ENCODE data around the gene TAC3. TPM values are rescaled to one million over a fixed set of nuclear protein-coding genes. Genes with fewer than 3 reads are reported as not detected.
"Not testable (repeated sequence)": the region's sequence is repeated elsewhere in the genome, so short reads cannot be mapped to it uniquely, and the experiment has no call there.

The TAC3 gene
- polyA plus RNA-seq, 4 donors: 3.4 to 8.9 (median 5.6) TPM

DNA sequence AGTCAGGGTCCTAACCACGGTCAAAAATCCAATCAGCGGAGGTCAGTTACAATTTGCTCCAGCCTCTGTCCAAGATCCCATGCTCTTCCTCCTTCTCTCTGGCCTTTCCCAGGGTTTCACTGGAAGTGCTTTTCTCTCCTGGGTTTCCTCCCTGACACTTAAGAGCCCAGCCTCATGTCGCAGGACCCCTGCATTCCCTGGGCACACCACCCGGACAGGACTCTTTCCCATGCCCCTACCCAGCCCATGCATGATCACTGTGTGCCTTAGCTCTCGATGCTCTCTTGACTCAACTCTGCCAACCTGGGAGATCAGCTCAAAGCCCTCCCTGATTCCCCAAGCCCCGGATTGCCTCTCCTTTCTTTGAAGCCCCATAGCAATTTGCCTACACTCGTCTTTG, 15.5 kb upstream of the TAC3 start:
- Histone ChIP-seq H3K9me3 (ENCODE audit: control insufficient read depth in 2 of 2, insufficient read depth in 1 of 2, low read depth in 1 of 2, low read length in 1 of 2) (no peaks in the 10 kb centered on the region), H3K27ac (ENCODE audit: low read depth in 1 of 3, low read length in 2 of 3) (no peak overlapping the region), H3K36me3 (ENCODE audit: control insufficient read depth in 3 of 3, insufficient read depth in 2 of 3, low read depth in 1 of 3, low read length in 3 of 3) (peaks cover 6 to 86% (median 40%) of the 10 kb centered on the region in 3 donors), H3K4me3 (ENCODE audit: low read depth in 1 of 3, low read length in 3 of 3) (no peak overlapping the region), H3K27me3 (ENCODE audit: control insufficient read depth in 3 of 3, insufficient read depth in 3 of 3, low read length in 3 of 3) (no peaks in the 10 kb centered on the region), H3K4me1 (ENCODE audit: control insufficient read depth in 3 of 3, insufficient read depth in 2 of 3, low read depth in 1 of 3, low read length in 2 of 3) (no peaks in the 10 kb centered on the region)
- no peak for FAIRE-seq
- no peak for DNase-seq
- 69 to 89% (median 84%) methylated on average over 7 of the region's 7 CpGs for WGBS, 3 donors

DNA sequence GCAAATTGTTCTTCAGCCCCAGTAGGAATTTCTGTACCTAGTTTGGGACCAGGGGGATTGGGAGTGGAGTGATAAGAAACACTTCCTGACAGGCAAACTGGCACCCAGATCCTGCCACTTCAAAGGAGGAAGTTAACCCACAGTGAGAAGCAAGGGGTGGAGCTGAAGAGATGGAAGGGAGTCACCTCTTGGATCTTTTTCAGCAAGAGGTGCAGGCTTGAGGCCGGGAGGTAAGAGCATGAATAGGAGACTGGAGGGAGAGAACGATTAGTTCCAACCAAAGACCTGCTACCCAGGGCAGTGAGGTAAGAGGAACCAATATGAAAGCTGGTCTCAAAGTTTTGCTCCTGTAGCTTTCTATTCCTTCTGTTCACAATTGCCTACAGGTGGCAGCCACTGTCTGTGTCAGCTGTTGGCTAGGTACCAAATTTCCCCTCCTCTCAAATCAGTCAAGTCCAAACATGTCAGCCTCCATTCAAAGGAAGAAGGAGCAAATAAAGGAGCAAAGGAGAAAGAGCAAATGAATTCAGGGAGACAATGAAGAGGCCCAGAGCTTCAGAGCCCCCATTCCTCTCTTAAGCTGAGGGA, 14.9 kb upstream of the TAC3 start:
- Histone ChIP-seq H3K27me3 (ENCODE audit: control insufficient read depth in 3 of 3, insufficient read depth in 3 of 3, low read length in 3 of 3) (no peaks in the 10 kb centered on the region), H3K27ac (ENCODE audit: low read depth in 1 of 3, low read length in 2 of 3) (no peak overlapping the region), H3K9me3 (ENCODE audit: control insufficient read depth in 2 of 2, insufficient read depth in 1 of 2, low read depth in 1 of 2, low read length in 1 of 2) (no peaks in the 10 kb centered on the region), H3K4me1 (ENCODE audit: control insufficient read depth in 3 of 3, insufficient read depth in 2 of 3, low read depth in 1 of 3, low read length in 2 of 3) (no peaks in the 10 kb centered on the region), H3K36me3 (ENCODE audit: control insufficient read depth in 3 of 3, insufficient read depth in 2 of 3, low read depth in 1 of 3, low read length in 3 of 3) (peaks cover 6 to 86% (median 34%) of the 10 kb centered on the region in 3 donors), H3K4me3 (ENCODE audit: low read depth in 1 of 3, low read length in 3 of 3) (no peak overlapping the region)
- DNase-seq (no peak), FAIRE-seq (no peak)
- WGBS, 3 donors: 5 to 21% (median 10%) methylated on average over 2 of the region's 2 CpGs

DNA sequence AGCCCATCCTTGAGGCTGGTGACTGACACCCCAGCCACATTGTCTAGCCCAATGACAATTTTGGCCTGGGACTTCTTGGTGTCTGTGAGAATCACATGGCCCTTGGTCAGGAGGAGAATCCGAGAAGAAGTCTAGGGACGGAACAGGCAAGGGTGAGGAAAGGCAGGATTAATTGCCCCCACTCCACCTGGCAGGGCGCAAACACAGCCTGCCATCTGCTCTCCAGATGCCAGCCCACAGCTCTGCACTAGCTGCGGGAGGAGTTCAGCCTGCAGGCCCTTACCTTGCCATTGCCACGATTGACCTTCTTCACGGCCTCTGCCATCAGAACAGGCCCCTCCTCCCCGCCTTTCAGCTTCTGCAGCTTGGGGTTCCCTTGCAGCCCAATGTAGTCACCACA, 13.1 kb upstream of the TAC3 start:
- Histone ChIP-seq H3K9me3 (ENCODE audit: control insufficient read depth in 2 of 2, insufficient read depth in 1 of 2, low read depth in 1 of 2, low read length in 1 of 2) (no peaks in the 10 kb centered on the region), H3K27ac (ENCODE audit: low read depth in 1 of 3, low read length in 2 of 3) (no peak overlapping the region), H3K4me3 (ENCODE audit: low read depth in 1 of 3, low read length in 3 of 3) (no peak overlapping the region), H3K36me3 (ENCODE audit: control insufficient read depth in 3 of 3, insufficient read depth in 2 of 3, low read depth in 1 of 3, low read length in 3 of 3) (peaks cover 6 to 84% (median 29%) of the 10 kb centered on the region in 3 donors), H3K4me1 (ENCODE audit: control insufficient read depth in 3 of 3, insufficient read depth in 2 of 3, low read depth in 1 of 3, low read length in 2 of 3) (no peaks in the 10 kb centered on the region), H3K27me3 (ENCODE audit: control insufficient read depth in 3 of 3, insufficient read depth in 3 of 3, low read length in 3 of 3) (no peaks in the 10 kb centered on the region)
- DNase-seq (no peak), FAIRE-seq (no peak)
- WGBS, 3 donors: 87 to 92% (median 88%) methylated on average over 7 of the region's 7 CpGs

DNA sequence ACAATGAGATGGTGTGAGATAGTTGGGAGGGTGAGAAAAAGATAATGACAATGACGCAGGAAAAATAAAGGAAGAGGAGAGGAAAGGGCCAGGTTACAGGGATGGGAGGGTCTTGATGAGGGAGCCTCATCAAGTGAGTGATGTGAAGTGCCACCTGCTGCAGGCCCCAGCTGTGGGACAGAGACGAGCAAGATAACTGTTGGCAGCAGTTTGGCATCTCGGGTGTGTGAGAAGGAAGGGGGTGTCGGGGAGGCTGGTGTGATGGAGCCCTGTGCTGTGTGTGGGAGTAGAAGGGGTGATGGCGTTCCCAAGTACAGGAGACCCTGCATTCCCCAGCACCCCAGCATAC, 11.4 kb upstream of the TAC3 start:
- 56 to 68% (median 58%) methylated on average over 5 of the region's 5 CpGs for WGBS, 3 donors
- Histone ChIP-seq H3K9me3 (ENCODE audit: control insufficient read depth in 2 of 2, insufficient read depth in 1 of 2, low read depth in 1 of 2, low read length in 1 of 2) (no peaks in the 10 kb centered on the region), H3K27me3 (ENCODE audit: control insufficient read depth in 3 of 3, insufficient read depth in 3 of 3, low read length in 3 of 3) (no peaks in the 10 kb centered on the region), H3K36me3 (ENCODE audit: control insufficient read depth in 3 of 3, insufficient read depth in 2 of 3, low read depth in 1 of 3, low read length in 3 of 3) (peaks cover 6 to 74% (median 29%) of the 10 kb centered on the region in 3 donors), H3K4me3 (ENCODE audit: low read depth in 1 of 3, low read length in 3 of 3) (no peak overlapping the region), H3K4me1 (ENCODE audit: control insufficient read depth in 3 of 3, insufficient read depth in 2 of 3, low read depth in 1 of 3, low read length in 2 of 3) (no peaks in the 10 kb centered on the region), H3K27ac (ENCODE audit: low read depth in 1 of 3, low read length in 2 of 3) (no peak overlapping the region)
- no peak for FAIRE-seq
- DNase-seq: no peak

DNA sequence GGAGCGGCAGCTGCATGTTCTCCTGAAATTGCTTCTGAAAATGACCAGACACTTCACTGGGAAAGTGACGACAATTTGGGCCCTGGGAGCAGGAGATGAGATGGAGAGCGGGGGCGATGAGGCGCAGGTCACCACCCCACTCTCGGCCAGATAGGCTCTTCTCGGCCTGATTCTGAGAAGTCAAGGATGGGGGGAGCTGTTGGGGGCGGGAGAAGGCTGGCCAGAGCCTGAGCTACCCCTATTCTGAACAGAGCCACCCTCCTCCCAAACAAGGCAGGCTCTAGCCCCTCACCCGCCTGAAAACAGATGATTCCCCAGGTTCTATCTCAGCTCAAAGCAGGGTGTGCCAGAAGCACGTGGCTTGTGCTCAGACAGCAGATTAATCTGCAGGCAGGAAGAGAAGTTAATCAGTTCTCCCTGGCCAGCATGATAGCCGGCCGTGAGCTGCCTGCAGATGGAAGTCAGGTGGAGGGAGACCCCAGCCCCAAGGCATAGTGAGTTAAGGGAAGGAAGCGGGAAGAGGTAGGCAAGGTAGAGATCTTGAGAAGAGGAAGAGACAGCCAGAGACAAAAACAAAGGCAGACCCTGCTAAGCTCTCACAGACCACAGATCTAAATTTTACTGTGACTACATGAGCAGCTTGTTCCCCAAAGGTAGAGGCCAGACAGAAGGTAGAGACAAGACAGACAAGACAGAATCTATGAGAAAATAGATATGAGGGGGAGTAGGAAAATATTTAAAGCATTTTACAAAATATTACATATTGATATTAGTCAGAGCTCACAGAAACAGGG, 10.9 kb upstream of the TAC3 start:
- FAIRE-seq: no peak
- Histone ChIP-seq H3K4me1 (ENCODE audit: control insufficient read depth in 3 of 3, insufficient read depth in 2 of 3, low read depth in 1 of 3, low read length in 2 of 3) (no peaks in the 10 kb centered on the region), H3K4me3 (ENCODE audit: low read depth in 1 of 3, low read length in 3 of 3) (no peak overlapping the region), H3K9me3 (ENCODE audit: control insufficient read depth in 2 of 2, insufficient read depth in 1 of 2, low read depth in 1 of 2, low read length in 1 of 2) (no peaks in the 10 kb centered on the region), H3K27ac (ENCODE audit: low read depth in 1 of 3, low read length in 2 of 3) (no peak overlapping the region), H3K27me3 (ENCODE audit: control insufficient read depth in 3 of 3, insufficient read depth in 3 of 3, low read length in 3 of 3) (no peaks in the 10 kb centered on the region), H3K36me3 (ENCODE audit: control insufficient read depth in 3 of 3, insufficient read depth in 2 of 3, low read depth in 1 of 3, low read length in 3 of 3) (peaks cover 6 to 71% (median 28%) of the 10 kb centered on the region in 3 donors)
- no peak for DNase-seq
- 59 to 79% (median 71%) methylated on average over 13 of the region's 13 CpGs for WGBS, 3 donors

DNA sequence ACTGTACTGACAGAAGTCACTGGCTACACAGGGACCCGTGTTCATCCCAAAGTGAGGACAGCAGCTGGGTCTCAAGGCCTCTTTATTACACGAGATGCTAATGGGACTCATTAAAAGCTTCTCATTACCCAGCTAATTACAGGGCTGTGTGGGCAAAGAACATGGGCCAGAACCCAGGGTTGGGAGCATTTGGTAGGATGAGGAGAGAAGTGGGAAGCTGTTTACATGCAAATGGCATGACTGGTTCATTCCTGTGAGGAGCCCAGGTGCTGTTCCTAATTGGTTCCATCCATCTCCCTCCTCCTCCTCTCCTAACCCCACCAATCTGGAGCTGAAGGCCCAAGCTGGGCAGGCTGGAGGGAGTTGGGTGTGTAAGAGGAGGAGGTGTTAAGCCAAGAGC, 8.9 kb upstream of the TAC3 start:
- no peak overlapping the region for H3K4me3 ChIP-seq (ENCODE audit: low read depth in 1 of 3, low read length in 3 of 3)
- 56 to 73% (median 58%) methylated on average over 2 of the region's 2 CpGs for WGBS, 3 donors
- H3K36me3 ChIP-seq (ENCODE audit: control insufficient read depth in 3 of 3, insufficient read depth in 2 of 3, low read depth in 1 of 3, low read length in 3 of 3): peaks cover 6 to 55% (median 18%) of the 10 kb centered on the region in 3 donors
- no peaks in the 10 kb centered on the region for H3K4me1 ChIP-seq (ENCODE audit: control insufficient read depth in 3 of 3, insufficient read depth in 2 of 3, low read depth in 1 of 3, low read length in 2 of 3)
- H3K9me3 ChIP-seq (ENCODE audit: control insufficient read depth in 2 of 2, insufficient read depth in 1 of 2, low read depth in 1 of 2, low read length in 1 of 2): no peaks in the 10 kb centered on the region
- no peaks in the 10 kb centered on the region for H3K27me3 ChIP-seq (ENCODE audit: control insufficient read depth in 3 of 3, insufficient read depth in 3 of 3, low read length in 3 of 3)
- no peak for FAIRE-seq
- no peak overlapping the region for H3K27ac ChIP-seq (ENCODE audit: low read depth in 1 of 3, low read length in 2 of 3)
- DNase-seq: no peak

DNA sequence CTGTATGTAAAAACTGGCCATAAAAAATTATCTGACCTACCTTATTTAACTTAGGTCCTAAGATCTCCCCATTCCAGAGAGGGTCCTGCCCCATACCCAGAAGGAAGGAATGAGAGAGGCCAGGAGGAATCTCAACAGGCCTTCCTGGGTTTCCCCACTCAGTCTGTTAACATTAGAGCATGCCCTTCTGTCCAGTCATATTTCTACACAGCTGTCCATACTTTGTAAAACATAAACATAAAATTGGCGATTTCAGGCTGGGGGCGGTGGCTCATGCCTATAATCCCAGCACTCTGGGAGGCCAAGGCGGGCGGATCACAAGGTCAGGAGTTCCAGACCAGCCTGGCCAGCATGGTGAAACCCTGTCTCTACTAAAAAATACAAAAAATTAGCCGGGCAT, 6.0 kb upstream of the TAC3 start:
- H3K9me3 ChIP-seq (ENCODE audit: control insufficient read depth in 2 of 2, insufficient read depth in 1 of 2, low read depth in 1 of 2, low read length in 1 of 2); H3K4me1 ChIP-seq (ENCODE audit: control insufficient read depth in 3 of 3, insufficient read depth in 2 of 3, low read depth in 1 of 3, low read length in 2 of 3); H3K4me3 ChIP-seq (ENCODE audit: low read depth in 1 of 3, low read length in 3 of 3); DNase-seq; FAIRE-seq; H3K27me3 ChIP-seq (ENCODE audit: control insufficient read depth in 3 of 3, insufficient read depth in 3 of 3, low read length in 3 of 3): not testable (repeated sequence)
- WGBS, 3 donors: 73 to 77% (median 76%) methylated on average over 5 of the region's 5 CpGs
- H3K27ac ChIP-seq (ENCODE audit: low read depth in 1 of 3, low read length in 2 of 3): peak overlapping the region in 1 of 3 donors; percentile 34
- peaks cover 0 to 28% (median 0%) of the 10 kb centered on the region in 3 donors for H3K36me3 ChIP-seq (ENCODE audit: control insufficient read depth in 3 of 3, insufficient read depth in 2 of 3, low read depth in 1 of 3, low read length in 3 of 3)

DNA sequence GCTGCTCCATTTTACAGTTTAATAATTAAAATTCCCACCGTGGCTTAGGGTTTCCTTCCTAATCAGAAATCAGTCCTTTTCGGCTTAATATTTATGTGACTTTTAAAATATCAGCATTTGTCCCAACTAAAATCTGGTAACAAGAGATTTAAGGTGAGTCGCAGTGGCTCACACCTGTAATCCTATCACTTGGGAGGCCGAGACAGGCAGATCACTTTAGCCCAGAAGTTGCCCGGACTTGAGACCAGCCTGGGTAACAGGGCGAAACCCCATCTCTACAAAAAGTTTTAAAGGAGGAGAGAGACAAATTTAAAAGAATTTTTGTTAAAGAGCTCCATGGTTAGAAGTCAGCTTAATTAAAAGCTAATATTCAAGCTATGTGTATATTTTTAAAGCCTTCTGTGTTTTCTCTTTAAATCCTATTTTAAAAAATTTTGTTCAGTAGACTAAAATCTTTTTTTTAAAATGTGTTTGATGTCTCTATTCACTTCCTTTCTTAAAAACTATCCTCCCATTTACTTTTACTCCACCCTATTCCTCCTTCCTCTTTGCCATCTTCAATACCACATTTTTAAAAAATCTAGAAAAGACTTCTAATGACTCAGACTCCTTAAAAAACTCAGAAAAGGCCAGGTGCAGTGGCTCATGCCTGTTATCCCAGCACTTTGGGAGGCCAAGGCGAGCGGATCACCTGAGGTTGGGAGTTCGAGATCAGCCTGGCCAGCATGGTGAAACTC, 3.8 kb upstream of the TAC3 start:
- H3K4me3 ChIP-seq (ENCODE audit: low read depth in 1 of 3, low read length in 3 of 3): no peak overlapping the region
- 74 to 85% (median 80%) methylated on average over 9 of the region's 9 CpGs for WGBS, 3 donors
- FAIRE-seq (no peak), DNase-seq (no peak)
- H3K9me3 ChIP-seq (ENCODE audit: control insufficient read depth in 2 of 2, insufficient read depth in 1 of 2, low read depth in 1 of 2, low read length in 1 of 2): no peaks in the 10 kb centered on the region
- H3K27ac ChIP-seq (ENCODE audit: low read depth in 1 of 3, low read length in 2 of 3): no peak overlapping the region
- H3K27me3 ChIP-seq (ENCODE audit: control insufficient read depth in 3 of 3, insufficient read depth in 3 of 3, low read length in 3 of 3): peaks cover 0 to 2% (median 0%) of the 10 kb centered on the region in 3 donors
- H3K36me3 ChIP-seq (ENCODE audit: control insufficient read depth in 3 of 3, insufficient read depth in 2 of 3, low read depth in 1 of 3, low read length in 3 of 3): peaks cover 0 to 9% (median 0%) of the 10 kb centered on the region in 3 donors
- H3K4me1 ChIP-seq (ENCODE audit: control insufficient read depth in 3 of 3, insufficient read depth in 2 of 3, low read depth in 1 of 3, low read length in 2 of 3): no peaks in the 10 kb centered on the region
